GM04504 (cell line): ENCODE results near the gene FRMD4B.

Experiments
- DNase-seq: peaks from one replicate; pipeline ENCODE4 v3.0.0-alpha.2; 2012; ENCODE audit warnings: low read depth

The FRMD4B gene

DNA sequence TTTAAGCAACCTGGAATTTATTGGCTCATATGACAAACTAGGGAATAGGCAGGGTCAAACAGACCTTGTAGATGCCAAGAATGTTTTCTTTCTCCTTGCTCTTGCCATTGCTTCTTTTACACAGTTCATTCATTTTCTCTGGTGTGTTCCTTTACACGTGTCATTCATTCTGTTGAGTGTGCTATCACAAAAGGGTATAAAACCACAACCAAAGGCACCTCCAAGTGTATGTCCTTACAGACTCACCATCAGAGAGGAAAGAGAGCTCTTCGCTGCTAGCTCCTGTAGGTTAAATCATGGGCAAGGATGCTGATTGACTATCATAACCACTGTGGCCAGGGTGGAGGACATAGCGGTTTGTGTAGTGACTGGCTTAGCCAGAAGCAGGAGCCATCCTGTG lies 19.2 kb upstream of the FRMD4B start:
- no peak for DNase-seq

DNA sequence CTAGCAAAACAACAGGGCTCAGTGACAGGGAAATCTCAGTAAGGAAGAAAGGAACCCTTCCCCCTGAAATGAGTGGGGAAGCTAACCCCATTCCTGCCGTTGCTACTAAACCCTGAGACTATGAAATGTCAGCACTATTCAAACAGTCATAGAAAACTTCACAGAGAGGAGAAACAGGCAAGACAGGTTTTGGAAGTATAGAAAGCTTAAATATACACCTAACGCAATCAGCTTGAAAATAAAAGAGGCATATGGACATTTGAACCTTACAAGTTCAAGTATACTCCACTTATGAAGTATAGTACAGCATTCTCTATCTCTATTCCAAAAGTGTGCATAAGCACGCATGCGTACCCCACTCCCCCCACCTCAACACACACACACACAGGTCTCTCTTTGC lies 17.6 kb upstream of the FRMD4B start:
- no peak for DNase-seq

DNA sequence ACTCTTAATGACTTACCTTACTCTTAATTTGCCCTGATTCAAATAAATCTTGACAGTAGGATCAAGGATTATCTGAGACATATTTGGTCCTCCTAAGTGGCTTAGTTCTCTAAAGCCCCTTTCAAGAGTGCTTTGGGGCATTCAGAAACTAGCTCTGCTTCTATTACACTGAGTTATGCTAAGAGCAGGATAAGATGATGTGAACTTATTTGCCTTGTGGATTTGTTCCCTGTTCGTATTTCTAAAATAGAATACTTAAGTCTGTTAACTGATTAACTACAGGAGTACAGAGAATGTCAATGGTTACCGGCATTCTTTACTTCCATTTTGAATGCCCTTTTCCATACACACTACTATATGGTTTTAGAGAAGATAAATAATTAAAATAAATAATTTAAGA lies 14.8 kb upstream of the FRMD4B start:
- DNase-seq = no peak

DNA sequence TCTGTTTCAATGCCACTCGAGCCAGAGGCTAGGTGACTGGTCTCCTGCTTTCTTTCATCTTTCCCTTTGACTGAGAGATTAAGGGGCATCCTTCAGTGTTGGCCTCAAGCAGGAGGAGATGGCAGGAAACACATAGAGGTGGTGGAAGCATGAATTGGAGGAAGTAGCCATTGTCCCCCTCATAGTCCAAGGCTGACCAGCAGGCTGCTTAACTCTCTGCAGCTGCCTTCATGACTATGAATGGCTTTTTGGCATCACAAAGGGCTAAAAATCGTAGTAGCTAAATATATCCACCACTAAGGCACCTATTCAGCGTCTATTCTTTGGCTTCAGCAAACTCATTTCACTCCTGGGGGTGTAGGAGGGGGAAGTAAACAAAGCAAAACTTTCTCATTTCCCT lies 7.0 kb upstream of the FRMD4B start:
- no peak for DNase-seq

DNA sequence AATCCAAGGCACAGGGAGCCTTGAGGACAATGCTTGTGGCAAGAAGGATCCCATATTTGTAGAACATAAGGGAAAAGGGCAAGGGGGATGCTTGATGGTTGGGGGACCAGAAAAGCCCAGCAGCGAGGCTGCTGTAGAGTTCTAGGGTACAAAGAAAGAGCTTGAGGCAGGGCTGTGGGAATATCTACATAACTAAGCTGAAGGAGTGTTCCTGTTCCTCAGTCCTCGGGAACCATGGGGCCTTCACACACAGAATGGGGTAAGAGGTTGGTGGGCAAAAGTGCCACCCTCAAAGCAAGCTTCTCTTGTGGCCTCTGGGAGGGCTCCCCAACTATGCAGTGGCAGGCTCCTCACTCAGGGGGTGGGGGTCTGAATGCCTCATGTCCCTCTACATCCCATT lies 6.5 kb upstream of the FRMD4B start:
- DNase-seq = no peak

DNA sequence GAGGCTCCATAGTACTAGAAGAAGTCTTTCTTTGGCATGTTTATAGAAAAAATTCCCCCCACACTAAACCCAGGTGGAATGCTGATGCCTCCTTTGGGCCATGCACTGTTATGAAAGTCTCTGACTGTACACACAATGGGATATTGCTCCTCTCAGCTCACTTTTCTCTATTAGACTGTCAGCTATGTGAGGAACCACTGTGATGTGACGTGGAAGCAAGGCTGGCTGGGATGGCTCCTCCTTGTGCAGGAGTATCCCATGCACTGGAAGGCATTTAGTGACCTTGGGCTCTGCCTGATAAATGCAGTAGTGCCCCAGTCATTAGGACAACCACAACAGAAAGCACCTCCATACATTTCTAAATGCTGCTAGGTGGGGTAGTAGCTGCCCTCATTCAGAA lies 5.7 kb upstream of the FRMD4B start:
- no peak for DNase-seq

DNA sequence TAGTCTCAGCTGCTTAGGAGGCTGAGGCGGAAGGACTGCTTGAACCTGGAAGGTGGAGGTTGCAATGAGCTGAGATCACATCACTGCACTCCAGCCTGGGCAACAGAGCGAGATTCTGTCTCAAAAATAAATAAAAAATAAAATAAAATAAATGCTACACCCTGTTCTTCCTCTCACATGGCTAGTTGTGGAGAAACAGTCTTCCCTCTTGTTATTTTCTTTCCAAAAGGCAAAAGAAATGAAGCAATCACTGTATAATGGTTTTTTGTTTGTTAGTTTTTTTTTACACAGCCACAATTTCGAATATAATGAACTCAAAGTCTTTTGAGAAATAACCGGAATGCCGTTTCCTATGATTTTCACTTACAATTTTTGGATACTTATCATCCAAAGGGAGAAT lies 4.9 kb upstream of the FRMD4B start:
- DNase-seq = no peak

DNA sequence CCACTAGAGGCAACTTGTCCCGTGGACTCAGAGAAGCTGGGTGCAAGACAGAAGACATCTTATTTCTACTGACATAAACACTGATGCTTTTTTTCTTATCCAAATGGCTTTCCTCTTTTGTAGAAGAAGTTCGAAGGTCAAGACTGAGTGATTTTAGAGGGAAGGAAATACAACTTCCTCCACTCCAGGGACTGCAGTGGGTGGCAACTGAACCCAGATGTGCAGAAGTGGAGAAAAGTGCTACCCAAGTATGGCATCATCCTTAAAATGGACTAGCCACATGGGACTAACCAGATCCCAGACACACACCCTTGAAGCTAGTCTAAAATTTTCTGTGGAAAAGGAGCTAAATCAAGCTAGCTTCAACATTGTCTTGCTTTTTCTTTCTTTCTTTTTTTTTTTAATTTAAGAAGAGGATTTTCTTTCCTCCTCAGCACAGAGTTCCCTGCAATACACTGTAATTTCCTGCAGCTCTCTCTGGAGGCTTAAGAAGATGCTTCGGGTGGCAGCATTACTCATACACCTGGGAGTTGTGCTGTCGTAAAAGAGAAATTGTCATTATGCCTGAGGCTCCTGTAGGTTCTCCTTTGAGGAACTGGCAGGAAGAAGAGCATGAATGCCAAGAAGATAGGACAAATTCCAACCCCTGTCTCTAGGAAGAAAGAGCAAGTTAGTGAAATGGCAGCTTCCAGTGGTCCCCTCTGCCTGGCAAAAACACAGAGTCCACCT lies 3.8 kb upstream of the FRMD4B start:
- DNase-seq = no peak

DNA sequence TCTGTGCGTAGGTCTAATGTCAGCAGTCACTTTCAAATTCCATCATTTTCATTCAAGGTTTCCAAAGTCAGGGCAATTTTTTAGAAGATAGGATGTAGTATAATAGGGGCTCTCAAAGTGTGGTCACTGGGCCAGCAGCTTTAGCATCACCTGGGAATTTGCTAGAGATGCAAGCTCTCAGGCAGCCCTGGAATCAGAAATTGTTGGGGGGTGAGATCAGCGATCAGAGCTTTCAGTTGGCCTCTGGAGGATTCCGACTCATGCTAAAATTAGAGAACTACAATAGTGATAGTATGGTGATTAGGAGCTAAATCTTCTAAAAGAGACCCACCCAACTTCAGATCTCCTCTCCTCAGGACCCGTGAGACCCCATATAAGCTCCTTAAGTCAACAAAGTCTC lies 2.4 kb upstream of the FRMD4B start:
- no peak for DNase-seq

DNA sequence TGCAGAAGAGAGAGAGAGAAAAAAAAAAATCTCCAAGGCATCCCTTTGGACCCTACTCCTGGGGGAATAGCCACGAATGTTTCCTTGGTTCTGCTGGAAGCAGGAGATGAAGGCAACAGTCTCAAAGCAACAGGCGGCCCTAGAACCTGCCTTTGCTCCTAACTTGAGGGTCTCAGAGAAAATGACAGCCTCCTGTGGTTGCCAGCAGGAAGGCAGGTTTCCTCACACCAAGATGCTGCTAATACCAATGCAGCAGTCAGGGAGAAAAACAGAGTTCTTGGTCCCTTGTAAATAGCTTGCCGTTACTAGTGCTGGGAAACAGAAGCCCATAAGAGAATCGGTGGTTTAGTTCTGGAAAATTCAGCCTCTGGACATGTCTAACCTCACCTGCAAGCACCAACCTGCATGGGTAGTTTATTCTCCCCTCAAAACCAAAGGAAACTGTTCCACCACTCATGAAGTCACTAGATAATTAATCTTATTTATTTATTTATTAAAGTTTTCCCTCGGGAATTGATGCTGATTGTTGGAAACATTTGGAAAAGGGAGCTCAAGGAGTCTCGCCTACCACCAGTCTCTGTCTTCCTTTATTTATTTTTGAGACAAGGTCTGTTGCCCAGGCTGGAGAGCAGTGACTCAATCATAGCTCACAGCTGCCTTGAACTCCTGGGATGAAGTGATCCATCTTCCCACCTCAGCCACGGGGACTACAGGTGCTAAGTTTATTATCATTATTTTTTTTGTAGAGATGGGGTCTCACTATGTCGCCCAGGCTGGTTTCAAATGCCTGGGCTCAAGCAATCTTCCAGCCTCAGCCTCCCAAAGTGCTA lies 883 bp upstream of the FRMD4B start:
- DNase-seq = no peak

DNA sequence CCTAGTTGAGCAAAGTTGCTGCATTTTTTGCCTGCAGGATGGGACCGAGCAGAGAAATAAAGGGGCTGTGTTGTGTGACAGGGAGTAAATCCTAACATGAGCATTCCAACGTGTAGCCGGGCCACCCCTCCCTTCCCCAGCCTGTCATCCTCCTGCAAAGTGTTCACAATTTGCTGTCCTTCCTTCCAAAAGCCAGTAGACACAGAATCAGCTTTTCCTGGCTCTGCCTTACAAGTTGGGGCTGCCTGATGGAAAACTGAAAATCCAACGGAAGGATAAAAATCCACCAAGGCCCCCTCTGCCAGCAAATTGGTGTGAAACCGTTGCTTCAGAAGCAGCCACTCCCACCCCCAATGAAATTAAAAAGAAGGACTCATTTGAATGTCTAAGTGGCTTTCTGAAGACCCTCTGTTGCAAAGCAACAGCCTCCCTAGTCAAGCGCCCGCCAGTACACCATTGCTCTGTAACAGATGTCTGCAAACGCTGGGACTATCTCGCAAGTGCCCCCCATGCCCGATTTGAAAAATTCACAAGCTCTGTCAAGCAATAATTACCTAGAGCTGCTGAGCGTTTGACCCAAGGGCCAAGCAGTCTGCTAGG lies 665 bp downstream of the FRMD4B start:
- DNase-seq = no peak

DNA sequence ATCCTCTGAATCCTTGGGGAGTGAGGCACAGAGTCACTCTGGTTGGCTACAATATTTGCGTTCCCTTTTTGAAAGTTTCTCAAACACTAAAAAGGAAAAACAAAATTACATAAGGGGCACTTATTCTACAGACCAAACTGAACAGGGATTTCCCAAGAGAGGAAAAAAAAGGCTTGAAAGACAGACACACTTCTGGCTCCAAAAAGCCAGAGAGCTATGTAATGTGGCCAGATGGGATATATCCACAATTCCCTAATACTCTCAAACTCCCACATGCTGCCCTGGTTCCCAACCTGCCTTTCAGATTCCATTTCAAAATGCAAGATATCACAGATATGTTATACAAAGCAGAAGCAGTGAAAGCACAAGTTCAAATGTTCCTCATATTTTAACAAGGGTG lies 1.6 kb downstream of the FRMD4B start:
- no peak for DNase-seq

DNA sequence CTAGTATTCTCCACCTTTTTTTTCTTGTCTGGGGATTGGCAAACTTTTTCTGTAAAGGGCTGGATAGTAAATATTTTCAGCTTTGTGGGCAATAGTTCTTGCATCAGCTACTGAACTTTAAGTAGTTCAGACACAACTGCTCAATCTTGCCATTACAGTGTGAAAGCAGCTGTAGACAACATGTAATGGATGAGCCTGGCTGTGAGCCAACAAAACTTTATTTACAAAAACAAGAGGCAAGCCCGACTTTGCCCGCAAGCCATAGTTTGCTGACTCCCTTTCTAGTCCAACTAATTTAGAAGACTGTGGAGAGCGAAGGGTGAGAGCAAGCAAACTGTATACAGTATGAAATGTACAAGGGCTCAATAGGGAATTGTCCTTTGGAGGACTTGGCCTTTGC lies 6.2 kb downstream of the FRMD4B start:
- no peak for DNase-seq

DNA sequence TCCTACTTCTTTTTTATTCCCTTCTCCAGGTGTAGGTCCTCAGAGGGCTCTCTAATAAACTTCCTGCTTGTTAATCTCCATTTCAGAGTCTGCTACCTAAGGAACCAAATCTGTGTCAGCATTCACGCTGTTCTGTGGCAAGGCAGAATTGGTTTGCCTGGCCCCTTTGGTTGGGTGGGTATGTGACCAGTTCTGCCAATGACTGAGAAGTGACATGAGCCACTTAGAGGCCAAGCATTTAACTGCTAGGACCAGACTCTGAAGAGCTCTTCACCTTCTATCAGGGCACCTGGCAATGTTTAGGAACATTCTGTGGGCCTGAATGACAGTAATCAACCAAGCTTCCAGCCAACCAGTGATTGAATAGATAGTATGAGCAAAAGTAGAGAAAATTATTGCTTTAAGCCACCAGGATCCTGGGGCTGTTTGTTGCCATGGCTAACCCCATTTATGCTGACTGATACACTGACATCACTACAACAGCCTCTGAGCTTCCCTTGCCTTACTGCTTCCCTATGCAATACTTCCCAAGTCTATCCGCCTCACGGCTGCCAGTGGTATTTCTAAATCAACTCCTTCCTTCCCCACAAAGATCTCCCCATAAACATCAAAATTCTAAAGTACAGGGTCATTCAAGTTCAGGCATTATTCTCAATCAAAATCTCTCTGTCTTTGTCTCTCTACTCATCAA lies 7.6 kb downstream of the FRMD4B start:
- no peak for DNase-seq

DNA sequence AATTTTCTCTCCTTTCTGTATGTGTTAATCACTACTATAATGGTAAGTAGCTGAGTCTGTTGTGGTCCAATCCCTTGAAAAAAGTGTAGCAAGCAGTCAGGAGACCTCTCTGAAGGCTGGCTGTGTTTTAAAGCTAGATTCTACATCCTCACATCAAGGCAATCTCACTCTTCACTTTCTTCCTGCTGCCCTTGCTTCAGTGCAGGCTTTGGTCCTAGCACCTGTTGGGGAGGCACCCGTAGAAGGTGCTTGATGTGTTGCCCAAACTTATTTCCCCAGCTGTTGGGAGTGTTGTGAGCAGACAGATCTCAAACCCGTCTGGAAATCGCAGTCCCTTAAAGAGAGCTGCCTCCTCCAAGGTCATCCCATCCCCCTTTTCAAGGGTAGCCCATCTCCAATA lies 8.6 kb downstream of the FRMD4B start:
- no peak for DNase-seq

DNA sequence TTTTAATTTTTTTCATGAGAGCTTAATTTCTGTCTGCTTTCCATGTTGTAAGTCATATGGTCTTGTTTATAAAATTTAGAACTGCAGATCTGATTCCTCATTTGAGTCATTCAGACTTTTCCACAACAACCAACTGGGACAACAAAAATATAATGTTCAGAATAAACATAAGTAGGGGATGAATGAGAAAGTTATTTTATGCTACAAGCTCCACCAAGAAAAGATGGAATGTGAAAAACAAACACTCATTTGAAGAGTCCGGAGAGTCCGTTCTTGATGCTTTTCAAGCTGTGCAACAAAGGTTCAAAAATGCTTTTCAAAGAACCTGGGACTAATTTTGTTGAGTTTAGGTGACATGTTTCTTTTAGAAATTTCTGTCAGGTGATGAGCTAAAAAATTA lies 9.2 kb downstream of the FRMD4B start:
- DNase-seq = no peak

DNA sequence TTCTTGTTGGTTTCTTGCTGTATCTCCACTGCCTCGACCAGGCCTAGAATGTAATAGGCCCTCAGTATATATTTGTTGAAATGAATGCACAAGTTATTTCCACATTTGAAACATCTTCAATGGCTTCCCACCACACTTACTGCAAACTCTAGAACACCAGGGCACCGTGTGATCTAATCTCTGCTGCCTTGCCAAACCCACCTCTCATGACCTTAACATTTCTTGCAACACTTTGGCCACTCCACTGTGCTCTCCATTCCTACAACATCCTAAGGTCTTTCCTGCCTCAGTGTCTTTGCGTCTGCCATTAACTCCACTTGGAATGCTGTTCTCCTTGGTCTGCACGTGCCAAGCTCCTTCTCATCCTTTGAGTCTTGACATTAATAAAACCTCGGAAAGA lies 14.1 kb downstream of the FRMD4B start:
- DNase-seq = no peak

DNA sequence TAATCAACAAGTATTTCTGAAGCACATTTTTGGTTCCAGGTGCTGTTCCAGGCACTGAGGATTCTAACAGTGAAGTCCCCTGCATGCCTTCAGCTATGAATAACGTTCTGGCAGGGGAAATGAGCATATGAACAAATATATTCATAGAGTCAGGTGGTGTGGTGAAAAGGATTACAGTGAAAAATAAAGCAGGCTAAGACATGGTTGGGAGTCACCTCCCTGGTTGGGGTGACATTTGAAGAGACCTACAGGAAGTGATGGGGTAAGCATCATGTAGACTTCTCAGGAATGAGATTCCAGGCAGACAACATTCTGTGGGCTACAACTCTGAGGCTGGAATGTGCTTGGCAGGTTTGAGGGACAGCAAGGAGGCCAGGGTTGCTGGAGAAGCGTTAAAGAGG lies 15.0 kb downstream of the FRMD4B start:
- no peak for DNase-seq

DNA sequence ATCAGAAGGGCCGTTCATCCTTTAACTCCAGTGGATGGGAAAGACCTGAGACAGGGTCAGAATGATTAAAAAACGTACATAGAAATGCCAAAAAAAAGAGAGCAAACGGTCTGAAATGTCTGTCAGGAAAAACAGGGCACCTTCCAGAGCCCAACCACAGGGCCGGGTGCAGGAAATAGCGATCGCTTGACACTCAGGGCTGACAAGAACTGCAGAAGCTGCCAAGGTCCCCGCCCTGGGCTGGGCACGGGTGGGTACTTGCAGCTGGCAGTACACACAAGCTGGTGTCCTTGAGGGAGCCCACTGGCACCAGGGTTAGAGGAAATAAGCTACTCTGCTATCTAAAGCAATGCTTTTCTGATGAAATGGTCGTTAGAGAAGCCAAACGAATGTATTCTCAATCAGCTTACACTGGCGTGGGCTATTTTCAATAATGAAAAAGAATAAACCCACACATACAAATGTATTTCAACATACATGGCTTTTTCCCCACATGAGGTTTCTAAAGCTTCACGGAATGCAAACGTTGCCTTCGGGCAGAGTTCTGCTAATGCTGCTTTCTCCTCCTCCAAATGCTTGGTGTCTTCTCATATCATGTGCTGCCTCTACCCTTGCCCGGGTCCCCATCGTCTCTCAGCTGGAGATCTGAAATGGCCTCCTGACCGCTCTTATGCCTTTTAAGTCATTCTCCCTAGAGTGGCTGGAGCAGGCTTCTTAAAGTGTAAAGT lies 15.6 kb downstream of the FRMD4B start:
- DNase-seq = no peak

DNA sequence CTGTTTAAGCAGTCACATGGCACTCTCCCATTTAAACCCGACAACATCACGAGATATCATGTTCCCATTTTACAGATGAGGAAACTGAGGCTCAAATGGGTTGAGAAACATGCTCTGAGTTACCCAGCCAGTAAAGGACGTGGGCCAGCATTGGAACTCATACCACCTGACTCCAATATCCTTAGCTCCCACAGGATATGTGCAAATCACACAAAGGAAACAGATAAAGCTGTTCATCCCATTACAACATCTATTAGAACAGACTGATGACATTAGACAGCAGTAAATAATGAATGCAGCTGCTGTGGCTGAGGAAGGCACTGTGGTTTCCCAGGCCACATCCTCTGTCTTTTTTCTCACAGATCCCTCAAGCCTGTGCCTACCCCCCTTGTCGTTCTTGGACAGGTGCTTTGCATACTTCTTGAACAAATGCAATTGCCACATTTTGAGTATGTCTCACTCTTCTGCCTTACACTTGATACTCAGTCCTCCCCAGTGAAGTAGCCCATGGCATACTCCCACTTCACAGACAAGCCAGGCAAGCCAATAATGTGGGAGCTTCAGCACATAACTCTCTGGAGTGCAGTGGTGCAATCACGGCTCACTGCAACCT lies 17.7 kb downstream of the FRMD4B start:
- no peak for DNase-seq

DNA sequence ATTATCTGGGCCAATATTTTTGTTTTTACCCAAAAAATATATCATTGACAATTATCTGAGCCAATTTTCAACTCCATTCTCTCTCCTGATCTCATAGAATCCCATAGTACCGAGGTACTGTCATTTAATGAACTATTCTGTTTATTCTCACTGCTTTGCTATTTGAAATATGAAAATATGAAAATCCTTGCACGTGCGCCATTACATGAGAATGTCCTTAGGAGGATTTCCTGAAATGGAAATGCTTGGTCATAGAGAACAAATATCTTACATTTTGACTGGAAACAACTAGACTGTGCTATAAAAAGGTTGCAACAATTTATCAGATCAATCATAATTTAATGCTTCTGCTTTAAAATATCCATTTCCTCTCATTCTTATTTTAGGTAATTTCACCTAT lies 18.3 kb downstream of the FRMD4B start:
- DNase-seq = no peak

DNA sequence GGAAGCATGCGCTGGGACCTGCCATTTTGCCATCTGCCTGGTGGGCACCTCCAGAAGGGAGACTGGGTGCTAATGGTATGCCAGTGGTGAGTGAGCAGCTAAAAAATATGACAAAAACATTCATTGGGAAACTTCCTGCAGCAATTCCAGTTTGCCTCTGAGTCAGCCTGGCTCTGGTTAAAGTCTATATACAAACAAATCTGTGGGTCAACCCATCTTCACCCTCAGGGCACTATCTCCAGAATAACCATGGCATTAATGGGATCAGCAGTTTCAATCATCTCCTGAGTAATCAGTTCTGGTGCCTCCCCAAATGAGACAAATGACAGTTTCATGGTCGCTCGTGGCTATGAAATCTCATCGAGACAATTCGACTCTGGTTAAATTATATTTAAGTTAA lies 21.5 kb downstream of the FRMD4B start:
- DNase-seq = peak; percentile 32
